GM12878 (cell line): ENCODE data around the gene TMTC1. TPM values are rescaled to one million over a fixed set of nuclear protein-coding genes. Genes with fewer than 3 reads are reported as not detected.

Experiments used
- GABPA ChIP-seq: IDR thresholded peaks from 2 replicates; pipeline ENCODE4 v1.6.1; 2014; ENCODE audit warnings: antibody characterized with exemption, low read depth, mild to moderate bottlenecking, inconsistent platforms
- HDAC2 ChIP-seq: fragments of 200-600 bp; sonication (generic); IDR thresholded peaks from 2 replicates; pipeline ENCODE4 v1.6.1; 2017
- IKZF2 ChIP-seq, 2 experiments: fragments of 450-650 bp; IDR thresholded peaks; 2 replicates each; pipeline ENCODE4 v1.6.1; 2017; ENCODE audit warnings: mild to moderate bottlenecking in 2 of 2, moderate library complexity in 2 of 2
- NBN ChIP-seq: fragments of 450-650 bp; IDR thresholded peaks from 2 replicates; pipeline ENCODE4 v1.6.1; 2016
- NR2C1 ChIP-seq: fragments of 450-650 bp; IDR thresholded peaks from 2 replicates; pipeline ENCODE4 v1.6.1; 2017; ENCODE audit warnings: antibody characterized with exemption, mild to moderate bottlenecking, moderate library complexity
- POU2F2 ChIP-seq: IDR thresholded peaks from 3 replicates; pipeline ENCODE4 v1.6.1; 2011; ENCODE audit warnings: low read depth, mild to moderate bottlenecking, low read length, borderline replicate concordance
- SMC3 ChIP-seq: IDR thresholded peaks from 2 replicates; pipeline ENCODE4 v1.6.1; 2011; ENCODE audit warnings: low read length, improper control_type of control experiment, borderline replicate concordance
- SRF ChIP-seq, 2 experiments: IDR thresholded peaks; 2 replicates each; pipeline ENCODE4 v1.6.1; 2011; ENCODE audit warnings: low read depth in 2 of 2, low read length in 2 of 2, mild to moderate bottlenecking in 1 of 2, moderate library complexity in 1 of 2
- TAF1 ChIP-seq: IDR thresholded peaks from 2 replicates; pipeline ENCODE4 v1.6.1; 2011; ENCODE audit warnings: mild to moderate bottlenecking, low read depth, low read length, borderline replicate concordance
- USF2 ChIP-seq: IDR thresholded peaks from 2 replicates; pipeline ENCODE4 v1.6.1; 2011; ENCODE audit warnings: low read depth, low read length, improper control_type of control experiment, borderline replicate concordance
- ZNF687 ChIP-seq: fragments of 450-650 bp; IDR thresholded peaks from 2 replicates; pipeline ENCODE4 v1.6.1; 2017; ENCODE audit warnings: mild to moderate bottlenecking, moderate library complexity
- polyA plus RNA-seq, 11 experiments: library from polyadenylated mRNA; depleted of rRNA in 4 of 11; unstranded in 6 of 11; stranded (reverse) in 5 of 11; fragments of >200 nt; fragmentation: Nextera tagmentation in 4 of 11; fragmentation: Illumina TruSeq in 1 of 11; extraction: Ambion mirVana in 4 of 11; extraction: Trizol in 1 of 11; gene quantifications; 1 replicate in 1 of 11; 2 replicates in 10 of 11; pipeline versions ENCODE4 v1.2.1 to v1.2.3, GENCODE V29; 2011 to 2016; ENCODE audit warnings: inconsistent platforms in 2 of 11, missing spikeins in 2 of 11, low read depth in 1 of 11
- total RNA-seq, 4 experiments: library from RNA; depleted of rRNA in 3 of 4; stranded (reverse); fragments of >200 nt in 3 of 4; fragmentation: Illumina TruSeq in 1 of 4; extraction: Trizol in 1 of 4; gene quantifications; 2 replicates each; pipeline versions ENCODE4 v1.2.1 to v1.2.3, GENCODE V29; 2013 to 2021
- TF ChIP-seq, protein P1 (sequence below): fragments of 450-650 bp; formaldehyde crosslinking; IDR thresholded peaks from 2 replicates; pipeline ENCODE4 v1.4.0; 2020; ENCODE audit warnings: mild to moderate bottlenecking, moderate library complexity
- TF ChIP-seq, protein P2 (sequence below): fragments of 450-650 bp; formaldehyde crosslinking; IDR thresholded peaks from 2 replicates; pipeline ENCODE4 v1.4.0; 2022; ENCODE audit warnings: mild to moderate bottlenecking, moderate library complexity

Gene TMTC1
- total and polyA plus RNA-seq, 10 of the 15 experiments (the other 5 are each of a cell fraction or from before 2014, with no cell fraction given) = 0.10 to 20.9 (median 0.57) TPM

GRCh38 chr12:29505122-29505521 lies 278.6 kb downstream of the TMTC1 start (continued):
- no peak for TF ChIP-seq ZNF687
- TF ChIP-seq POU2F2 = no peak
- TF ChIP-seq SRF (IDR thresholded peaks at IDR 0.05; ENCODE audit: low read depth in 2 of 2, low read length in 2 of 2) = no peak
- no peak for TF ChIP-seq HDAC2
- no peak for TF ChIP-seq SMC3
- TF ChIP-seq, protein P1, sequence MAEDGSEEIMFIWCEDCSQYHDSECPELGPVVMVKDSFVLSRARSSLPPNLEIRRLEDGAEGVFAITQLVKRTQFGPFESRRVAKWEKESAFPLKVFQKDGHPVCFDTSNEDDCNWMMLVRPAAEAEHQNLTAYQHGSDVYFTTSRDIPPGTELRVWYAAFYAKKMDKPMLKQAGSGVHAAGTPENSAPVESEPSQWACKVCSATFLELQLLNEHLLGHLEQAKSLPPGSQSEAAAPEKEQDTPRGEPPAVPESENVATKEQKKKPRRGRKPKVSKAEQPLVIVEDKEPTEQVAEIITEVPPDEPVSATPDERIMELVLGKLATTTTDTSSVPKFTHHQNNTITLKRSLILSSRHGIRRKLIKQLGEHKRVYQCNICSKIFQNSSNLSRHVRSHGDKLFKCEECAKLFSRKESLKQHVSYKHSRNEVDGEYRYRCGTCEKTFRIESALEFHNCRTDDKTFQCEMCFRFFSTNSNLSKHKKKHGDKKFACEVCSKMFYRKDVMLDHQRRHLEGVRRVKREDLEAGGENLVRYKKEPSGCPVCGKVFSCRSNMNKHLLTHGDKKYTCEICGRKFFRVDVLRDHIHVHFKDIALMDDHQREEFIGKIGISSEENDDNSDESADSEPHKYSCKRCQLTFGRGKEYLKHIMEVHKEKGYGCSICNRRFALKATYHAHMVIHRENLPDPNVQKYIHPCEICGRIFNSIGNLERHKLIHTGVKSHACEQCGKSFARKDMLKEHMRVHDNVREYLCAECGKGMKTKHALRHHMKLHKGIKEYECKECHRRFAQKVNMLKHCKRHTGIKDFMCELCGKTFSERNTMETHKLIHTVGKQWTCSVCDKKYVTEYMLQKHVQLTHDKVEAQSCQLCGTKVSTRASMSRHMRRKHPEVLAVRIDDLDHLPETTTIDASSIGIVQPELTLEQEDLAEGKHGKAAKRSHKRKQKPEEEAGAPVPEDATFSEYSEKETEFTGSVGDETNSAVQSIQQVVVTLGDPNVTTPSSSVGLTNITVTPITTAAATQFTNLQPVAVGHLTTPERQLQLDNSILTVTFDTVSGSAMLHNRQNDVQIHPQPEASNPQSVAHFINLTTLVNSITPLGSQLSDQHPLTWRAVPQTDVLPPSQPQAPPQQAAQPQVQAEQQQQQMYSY (CRISPR knock-in tag) = no peak
- TF ChIP-seq, protein P2, sequence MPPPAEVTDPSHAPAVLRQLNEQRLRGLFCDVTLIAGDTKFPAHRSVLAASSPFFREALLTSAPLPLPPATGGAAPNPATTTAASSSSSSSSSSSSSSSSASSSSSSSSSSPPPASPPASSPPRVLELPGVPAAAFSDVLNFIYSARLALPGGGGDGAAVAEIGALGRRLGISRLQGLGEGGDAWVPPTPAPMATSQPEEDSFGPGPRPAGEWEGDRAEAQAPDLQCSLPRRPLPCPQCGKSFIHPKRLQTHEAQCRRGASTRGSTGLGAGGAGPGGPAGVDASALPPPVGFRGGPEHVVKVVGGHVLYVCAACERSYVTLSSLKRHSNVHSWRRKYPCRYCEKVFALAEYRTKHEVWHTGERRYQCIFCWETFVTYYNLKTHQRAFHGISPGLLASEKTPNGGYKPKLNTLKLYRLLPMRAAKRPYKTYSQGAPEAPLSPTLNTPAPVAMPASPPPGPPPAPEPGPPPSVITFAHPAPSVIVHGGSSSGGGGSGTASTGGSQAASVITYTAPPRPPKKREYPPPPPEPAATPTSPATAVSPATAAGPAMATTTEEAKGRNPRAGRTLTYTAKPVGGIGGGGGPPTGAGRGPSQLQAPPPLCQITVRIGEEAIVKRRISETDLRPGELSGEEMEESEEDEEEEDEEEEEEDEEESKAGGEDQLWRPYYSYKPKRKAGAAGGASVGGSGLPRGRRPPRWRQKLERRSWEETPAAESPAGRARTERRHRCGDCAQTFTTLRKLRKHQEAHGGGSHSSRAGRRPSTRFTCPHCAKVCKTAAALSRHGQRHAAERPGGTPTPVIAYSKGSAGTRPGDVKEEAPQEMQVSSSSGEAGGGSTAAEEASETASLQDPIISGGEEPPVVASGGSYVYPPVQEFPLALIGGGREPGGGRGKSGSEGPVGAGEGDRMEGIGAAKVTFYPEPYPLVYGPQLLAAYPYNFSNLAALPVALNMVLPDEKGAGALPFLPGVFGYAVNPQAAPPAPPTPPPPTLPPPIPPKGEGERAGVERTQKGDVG = no peak
- TF ChIP-seq USF2 = no peak
- no peak for TF ChIP-seq IKZF2 (IDR thresholded peaks at IDR 0.05)
- no peak for TF ChIP-seq NR2C1
- TF ChIP-seq TAF1 = no peak
- no peak for TF ChIP-seq NBN
- TF ChIP-seq GABPA = no peak
